H1 (cell line): ENCODE results near the gene GALNT9. TPM values are rescaled to one million over a fixed set of nuclear protein-coding genes. Genes with fewer than 3 reads are reported as not detected.

ENCODE experiments used
- CHD7 ChIP-seq: fragments of 300-600 bp; sonication (generic); IDR thresholded peaks from 2 replicates; pipeline ENCODE4 v1.7.1; 2012; ENCODE audit warnings: low read length, moderate library complexity, mild to moderate bottlenecking, inconsistent platforms; ENCODE audit not compliant: insufficient replicate concordance
- SIRT6 ChIP-seq: IDR thresholded peaks from one replicate; pipeline ENCODE4 v1.7.1; 2012; ENCODE audit warnings: low read length, inconsistent platforms
- polyA plus RNA-seq, 7 experiments: library from polyadenylated mRNA; depleted of rRNA in 3 of 7; stranded (reverse) in 5 of 7; unstranded in 2 of 7; fragments of >200 nt in 5 of 7; fragments of 200-250 nt in 2 of 7; gene quantifications; 1 replicate in 5 of 7; 2 replicates in 1 of 7; 4 replicates in 1 of 7; pipeline versions ENCODE4 v1.2.1 to v1.2.3, GENCODE V29; 2011 to 2013; ENCODE audit warnings: missing spikeins in 2 of 7, mixed read lengths in 2 of 7
- total RNA-seq: library from RNA; stranded (reverse); fragmentation: NEBNext Ultra II Directional; extraction: Animal tissue kit (Norgen Biotek cat#: 25700); gene quantifications from 2 replicates; pipeline ENCODE4 v1.2.1, GENCODE V29; 2021

GALNT9 gene
- total and polyA plus RNA-seq, 2 of the 8 experiments (the other 6 are each of a cell fraction or from before 2014, with no cell fraction given), result 2.0 to 3.6 TPM

GRCh38 chr12:132295101-132295526 is 34.3 kb downstream of the GALNT9 start (continued):
- no peak for TF ChIP-seq CHD7
- TF ChIP-seq SIRT6, result no peak
